ENCODE data around the gene ARHGAP10.
"Not testable (repeated sequence)": the region's sequence is repeated elsewhere in the genome, so short reads cannot be mapped to it uniquely, and the experiment has no call there.

Gene ARHGAP10

DNA sequence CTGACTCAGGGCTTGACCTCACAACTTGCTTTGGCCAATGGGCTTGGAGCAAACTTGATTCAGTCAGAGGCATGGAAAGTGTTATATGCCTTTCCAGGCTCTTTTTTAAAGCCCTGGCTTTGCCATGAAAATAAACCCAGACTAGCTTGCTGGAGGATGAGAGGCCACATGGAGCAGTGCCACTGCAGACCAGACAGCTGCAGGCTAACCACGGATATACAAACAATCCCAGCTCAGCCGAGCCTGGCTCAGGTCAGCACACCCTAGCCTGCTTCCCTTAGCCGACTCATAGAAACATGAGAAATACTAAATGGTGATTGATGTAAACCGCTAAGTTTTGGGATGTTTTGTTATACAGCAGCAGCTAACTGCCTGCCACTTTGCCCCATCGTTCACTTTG is 345.1 kb downstream of the ARHGAP10 start:
- DNase-seq, result no peak

GRCh38 chr4:148077581-148077980 is 345.7 kb downstream of the ARHGAP10 start:
- DNase-seq, result no peak

DNA sequence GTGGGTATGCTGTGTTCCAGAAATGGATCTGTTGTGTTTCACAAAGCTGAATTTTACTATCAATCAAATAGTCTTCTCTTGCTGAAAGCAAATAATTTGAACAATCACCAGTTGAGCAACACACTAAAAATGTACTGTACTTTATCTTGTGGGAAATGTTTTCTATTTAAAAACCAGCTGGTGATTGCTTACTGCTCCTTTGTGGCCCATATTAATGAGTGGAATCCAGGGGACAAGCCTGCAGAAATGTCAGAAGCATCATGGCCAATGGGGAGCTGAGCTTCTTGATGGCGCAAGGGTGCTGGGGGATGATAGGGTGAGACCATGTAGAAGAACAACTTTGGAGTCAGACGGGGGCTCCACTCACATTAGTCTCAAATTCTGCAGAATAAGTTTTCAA is 346.2 kb downstream of the ARHGAP10 start:
- DNase-seq, result no peak

DNA sequence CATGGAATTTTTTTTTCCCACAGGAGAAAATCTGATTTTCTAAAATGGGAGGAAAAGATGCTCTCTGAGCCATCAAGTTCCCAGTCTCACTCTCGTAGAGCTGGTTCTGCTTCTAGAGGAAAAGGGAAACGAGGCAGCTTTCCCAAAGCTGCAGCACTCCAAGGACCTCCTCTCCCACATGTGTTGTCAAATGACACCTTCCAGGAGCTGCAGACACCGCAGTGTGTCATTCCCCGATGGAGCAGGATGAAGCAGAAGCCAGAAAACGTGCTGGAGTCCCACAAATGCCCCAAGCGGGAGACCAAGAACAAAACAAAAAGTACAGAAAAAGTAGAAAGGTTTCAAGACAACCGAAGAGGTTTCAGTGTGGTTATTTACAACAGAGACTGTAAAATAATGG is 348.1 kb downstream of the ARHGAP10 start:
- DNase-seq, result no peak

DNA sequence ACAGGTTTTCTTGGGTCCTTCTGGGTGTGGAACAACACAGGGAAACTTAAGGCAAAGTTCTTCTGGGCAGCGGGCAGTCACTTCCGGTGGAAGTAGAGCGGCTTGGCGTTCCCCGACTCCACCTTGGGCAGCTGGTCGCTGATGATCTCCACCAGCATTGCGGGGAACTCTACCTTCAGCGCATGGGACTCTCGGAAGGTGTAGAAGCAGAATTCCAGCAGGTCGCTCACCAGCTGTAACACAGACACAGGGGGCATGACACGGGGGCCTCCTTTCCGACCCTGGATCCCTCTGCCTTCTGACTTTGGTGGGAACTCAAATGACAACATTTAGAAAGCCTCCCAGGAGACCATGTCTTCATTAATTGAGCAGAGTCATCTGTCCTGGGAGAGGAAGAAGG is 349.4 kb downstream of the ARHGAP10 start:
- DNase-seq, result no peak

DNA sequence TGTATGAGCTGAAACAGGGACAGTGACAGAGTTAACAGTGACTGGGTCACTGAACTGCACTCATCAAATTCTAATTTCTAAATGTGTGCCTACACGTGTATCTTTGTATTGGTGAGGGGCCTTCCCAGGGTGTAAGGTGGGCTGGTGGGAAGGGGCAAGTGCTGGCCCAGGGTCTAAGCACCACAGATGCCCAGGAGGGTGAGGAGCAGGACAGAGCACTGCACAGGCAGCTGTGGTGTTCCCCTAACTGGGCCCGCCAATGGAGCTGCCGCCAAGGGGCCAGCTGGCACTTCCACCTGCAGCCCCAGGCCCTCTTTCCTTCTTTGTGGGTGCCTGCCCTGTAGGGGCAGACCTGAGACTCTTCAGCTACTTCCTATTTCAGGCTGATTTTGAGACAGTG is 349.9 kb downstream of the ARHGAP10 start:
- DNase-seq, result no peak

DNA sequence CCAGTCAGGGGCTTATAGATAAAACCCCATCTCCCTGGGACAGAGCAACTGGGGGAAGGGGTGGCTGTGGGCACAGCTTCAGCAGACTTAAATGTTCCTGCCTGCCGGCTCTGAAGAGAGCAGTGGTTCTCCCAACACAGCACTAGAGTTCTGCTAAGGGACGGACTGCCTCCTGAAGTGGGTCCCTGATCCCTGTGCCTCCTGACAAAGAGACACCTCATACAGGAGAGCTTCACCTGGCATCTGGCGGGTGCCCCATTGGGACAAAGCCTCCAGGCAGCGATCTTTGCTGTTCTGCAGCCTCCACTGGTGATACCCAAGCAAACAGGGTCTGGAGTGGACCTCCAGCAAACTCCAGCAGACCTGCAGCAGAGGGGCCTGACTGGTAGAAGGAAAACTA is 351.2 kb downstream of the ARHGAP10 start:
- not testable (repeated sequence) for DNase-seq

- DNase-seq, result no peak
These were observed 357.7 kb downstream of the ARHGAP10 start for GRCh38 chr4:148089624-148090023.

DNA sequence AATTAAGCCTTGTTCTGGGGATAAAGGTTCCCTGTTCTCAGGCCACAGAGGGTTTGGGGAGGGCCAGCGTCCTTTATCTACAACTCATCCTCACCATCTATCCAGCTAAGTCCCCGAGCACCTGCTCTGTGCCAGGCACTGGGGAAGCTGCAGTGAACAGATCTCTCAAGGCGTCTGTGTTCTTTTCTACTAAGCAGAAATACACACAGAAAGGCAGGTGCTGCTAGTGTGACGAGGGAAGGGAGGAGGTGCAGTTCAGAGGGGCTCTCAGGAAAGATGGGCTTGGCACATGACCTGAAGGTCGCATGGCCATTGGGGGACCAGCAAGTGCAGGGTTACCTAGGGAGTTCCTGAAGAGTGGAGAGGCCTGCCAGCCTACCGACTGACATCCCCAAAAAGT is 358.1 kb downstream of the ARHGAP10 start:
- no peak for DNase-seq

- DNase-seq, result no peak
These were observed 358.9 kb downstream of the ARHGAP10 start for GRCh38 chr4:148090503-148091476.

- DNase-seq, result no peak
These were observed 360.0 kb downstream of the ARHGAP10 start for GRCh38 chr4:148091896-148092295.

GRCh38 chr4:148092316-148093014 is 360.6 kb downstream of the ARHGAP10 start:
- no peak for DNase-seq

GRCh38 chr4:148093065-148093464 is 361.2 kb downstream of the ARHGAP10 start:
- DNase-seq, result no peak

DNA sequence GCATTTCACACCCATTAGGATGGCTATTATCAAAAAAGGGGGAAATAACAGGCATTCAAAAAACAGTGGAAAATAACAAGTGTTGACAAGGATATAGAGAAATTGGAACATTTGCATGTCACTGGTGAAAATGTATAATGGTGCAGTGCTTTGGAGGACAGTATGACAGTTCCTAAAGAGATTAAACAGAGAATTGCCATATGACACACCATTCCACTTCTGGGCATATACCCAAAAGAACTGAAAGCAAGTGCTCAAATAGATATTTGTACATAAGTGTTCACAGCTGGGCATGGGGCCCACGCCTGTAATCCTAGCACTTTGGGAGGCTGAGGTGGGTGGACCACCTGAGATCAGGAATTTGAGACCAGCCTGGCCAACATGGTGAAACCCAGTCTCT is 362.3 kb downstream of the ARHGAP10 start:
- DNase-seq, result no peak

- no peak for DNase-seq
These were observed 363.5 kb downstream of the ARHGAP10 start for GRCh38 chr4:148095346-148095923.

DNA sequence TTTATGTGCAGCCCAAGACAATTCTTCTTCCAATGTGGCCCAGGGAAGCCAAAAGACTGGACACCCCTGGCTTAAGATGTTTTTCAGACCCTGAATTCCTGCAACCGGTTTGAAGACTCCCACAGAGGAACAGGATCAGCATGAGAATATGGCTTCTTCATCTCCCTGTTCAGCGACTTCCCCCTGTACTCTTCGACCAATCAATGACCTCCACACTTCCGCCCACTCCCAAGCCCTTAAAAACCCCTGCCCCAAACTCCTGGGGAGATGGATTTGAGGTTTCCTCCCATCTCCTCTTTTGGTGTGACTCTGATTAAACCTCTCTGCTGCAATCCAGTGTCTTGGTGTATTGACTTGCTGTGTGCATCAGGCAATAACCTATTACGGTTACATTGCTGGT is 365.9 kb downstream of the ARHGAP10 start:
- no peak for DNase-seq

GRCh38 chr4:148101235-148101634 is 369.3 kb downstream of the ARHGAP10 start:
- no peak for DNase-seq

GRCh38 chr4:148101790-148102189 is 369.9 kb downstream of the ARHGAP10 start:
- no peak for DNase-seq

GRCh38 chr4:148103597-148104355 is 371.9 kb downstream of the ARHGAP10 start:
- no peak for DNase-seq

DNA sequence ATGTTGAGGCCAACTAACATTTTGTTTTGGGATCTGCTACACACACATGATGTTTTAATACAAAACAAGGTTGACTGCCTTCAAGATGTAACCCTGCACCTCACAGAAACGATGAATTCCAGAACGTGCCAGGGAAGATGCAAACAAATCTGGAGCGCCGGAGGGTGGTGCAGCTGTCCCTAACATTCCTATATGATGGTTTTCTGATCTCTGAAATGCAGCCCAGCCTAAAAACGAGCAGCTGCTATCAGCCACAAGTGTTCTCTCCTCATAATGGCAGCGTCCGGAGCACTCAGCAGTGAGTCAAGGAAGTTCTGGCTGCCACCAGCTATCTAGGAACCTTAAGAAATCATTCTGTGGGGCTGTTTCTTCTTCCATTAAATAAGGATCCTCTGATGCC is 376.9 kb downstream of the ARHGAP10 start:
- peak; percentile 32 for DNase-seq

DNA sequence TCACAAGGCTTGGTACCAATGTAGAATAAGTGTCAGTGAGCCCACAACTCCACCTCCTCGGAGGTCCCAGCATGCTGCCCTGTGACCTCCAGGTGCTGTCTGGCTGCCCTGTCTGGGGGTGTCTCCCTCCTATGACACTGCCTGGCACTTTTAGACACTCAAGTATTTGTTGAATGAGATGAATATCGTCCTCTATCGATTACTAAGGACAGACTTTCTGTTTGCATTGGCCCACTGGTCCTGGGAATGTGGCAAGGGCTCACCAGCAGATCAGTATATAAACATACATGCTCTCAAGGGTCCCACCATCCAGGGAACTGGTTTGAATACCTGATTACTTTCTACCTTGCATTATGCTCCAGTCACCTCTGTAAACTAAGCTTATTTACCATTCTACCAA is 377.3 kb downstream of the ARHGAP10 start:
- DNase-seq, result no peak

- no peak for DNase-seq
These were observed 378.3 kb downstream of the ARHGAP10 start for GRCh38 chr4:148110169-148110568.
